C4-2B (cell line): ENCODE data around the gene ARHGAP26.

Experiments used
- ZFX ChIP-seq: fragments of 450-650 bp; IDR thresholded peaks from 2 replicates; pipeline ENCODE4 v1.6.1; 2017
- TF ChIP-seq, protein P1 (sequence below): fragments of 450-650 bp; conservative IDR thresholded peaks from 2 replicates; pipeline ENCODE4 v1.5.1; 2017; ENCODE audit warnings: mild to moderate bottlenecking

GRCh38 chr5:142735323-142736246 is 34.6 kb upstream of the ARHGAP26 start:
- TF ChIP-seq, protein P1, sequence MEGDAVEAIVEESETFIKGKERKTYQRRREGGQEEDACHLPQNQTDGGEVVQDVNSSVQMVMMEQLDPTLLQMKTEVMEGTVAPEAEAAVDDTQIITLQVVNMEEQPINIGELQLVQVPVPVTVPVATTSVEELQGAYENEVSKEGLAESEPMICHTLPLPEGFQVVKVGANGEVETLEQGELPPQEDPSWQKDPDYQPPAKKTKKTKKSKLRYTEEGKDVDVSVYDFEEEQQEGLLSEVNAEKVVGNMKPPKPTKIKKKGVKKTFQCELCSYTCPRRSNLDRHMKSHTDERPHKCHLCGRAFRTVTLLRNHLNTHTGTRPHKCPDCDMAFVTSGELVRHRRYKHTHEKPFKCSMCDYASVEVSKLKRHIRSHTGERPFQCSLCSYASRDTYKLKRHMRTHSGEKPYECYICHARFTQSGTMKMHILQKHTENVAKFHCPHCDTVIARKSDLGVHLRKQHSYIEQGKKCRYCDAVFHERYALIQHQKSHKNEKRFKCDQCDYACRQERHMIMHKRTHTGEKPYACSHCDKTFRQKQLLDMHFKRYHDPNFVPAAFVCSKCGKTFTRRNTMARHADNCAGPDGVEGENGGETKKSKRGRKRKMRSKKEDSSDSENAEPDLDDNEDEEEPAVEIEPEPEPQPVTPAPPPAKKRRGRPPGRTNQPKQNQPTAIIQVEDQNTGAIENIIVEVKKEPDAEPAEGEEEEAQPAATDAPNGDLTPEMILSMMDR = no peak
- no peak for TF ChIP-seq ZFX
